Mesenchymal stem cell (in vitro differentiated cells and primary cell): ENCODE data around the gene RIC1.

Experiments
- DNase-seq: peaks from one replicate; pipeline ENCODE4 v3.0.0-alpha.2; 2013
- H2AFZ ChIP-seq: one replicate; pipeline ENCODE4 v1.6.1; 2013; ENCODE audit warnings: low read depth, mild to moderate bottlenecking, control low read depth, inconsistent platforms, low read length, moderate library complexity
- H2AK5ac ChIP-seq: 2 replicates; pipeline ENCODE4 v1.6.1; 2013; ENCODE audit warnings: low read length, moderate library complexity, mild to moderate bottlenecking, inconsistent platforms; ENCODE audit not compliant: severe bottlenecking
- H2BK120ac ChIP-seq: one replicate; pipeline ENCODE4 v1.6.1; 2013; ENCODE audit warnings: low read depth, mild to moderate bottlenecking, inconsistent platforms, low read length, moderate library complexity
- H2BK12ac ChIP-seq, 2 experiments: one replicate each; pipeline ENCODE4 v1.6.1; 2013; ENCODE audit warnings: inconsistent platforms in 2 of 2, low read length in 2 of 2, mild to moderate bottlenecking in 2 of 2, moderate library complexity in 2 of 2, control low read depth in 1 of 2
- H2BK15ac ChIP-seq: one replicate; pipeline ENCODE4 v1.6.1; 2013; ENCODE audit warnings: mild to moderate bottlenecking, low read depth, inconsistent platforms; ENCODE audit not compliant: poor library complexity, severe bottlenecking
- H2BK5ac ChIP-seq: 2 replicates; pipeline ENCODE4 v1.6.1; 2013; ENCODE audit warnings: low read depth, mild to moderate bottlenecking, low read length, control low read depth, inconsistent platforms; ENCODE audit not compliant: poor library complexity, severe bottlenecking
- H3K14ac ChIP-seq, 2 experiments: one replicate each; pipeline ENCODE4 v1.6.1; 2013; ENCODE audit warnings: inconsistent platforms in 2 of 2, low read length in 2 of 2, control low read depth in 1 of 2, mild to moderate bottlenecking in 1 of 2, moderate library complexity in 1 of 2
- H3K18ac ChIP-seq, 2 experiments: one replicate each; pipeline ENCODE4 v1.6.1; 2013; ENCODE audit warnings: inconsistent platforms in 2 of 2, low read length in 2 of 2, control low read depth in 1 of 2, low read depth in 1 of 2, mild to moderate bottlenecking in 1 of 2
- H3K23ac ChIP-seq, 2 experiments: one replicate each; pipeline ENCODE4 v1.6.1; 2013; ENCODE audit warnings: inconsistent platforms in 2 of 2, low read length in 2 of 2, mild to moderate bottlenecking in 2 of 2, moderate library complexity in 2 of 2, control low read depth in 1 of 2
- H3K27ac ChIP-seq: 2 replicates; pipeline ENCODE4 v1.5.1; 2013; ENCODE audit warnings: mild to moderate bottlenecking, moderate library complexity, low read length, control low read depth, inconsistent platforms; ENCODE audit not compliant: poor library complexity, severe bottlenecking
- H3K27me3 ChIP-seq, 2 experiments: 2 replicates each; pipeline versions ENCODE4 v1.6.1 to v1.7.0; 2013; ENCODE audit warnings: low read length in 2 of 2, mild to moderate bottlenecking in 2 of 2, moderate library complexity in 2 of 2, control low read depth in 1 of 2, inconsistent platforms in 1 of 2; ENCODE audit not compliant: control insufficient read depth in 1 of 2, insufficient read depth in 1 of 2
- H3K36me3 ChIP-seq, 2 experiments: 2 replicates each; pipeline versions ENCODE4 v1.6.1 to v1.7.0; 2013; ENCODE audit warnings: low read length in 2 of 2, control low read depth in 1 of 2, inconsistent platforms in 1 of 2, low read depth in 1 of 2, mild to moderate bottlenecking in 1 of 2; ENCODE audit not compliant: insufficient read depth in 2 of 2, control insufficient read depth in 1 of 2
- H3K4ac ChIP-seq, 2 experiments: one replicate each; pipeline ENCODE4 v1.6.1; 2013; ENCODE audit warnings: inconsistent platforms in 2 of 2, low read length in 2 of 2, mild to moderate bottlenecking in 2 of 2, moderate library complexity in 2 of 2, control low read depth in 1 of 2, low read depth in 1 of 2
- H3K4me1 ChIP-seq: 2 replicates; pipeline ENCODE4 v1.6.1; 2013; ENCODE audit warnings: low read depth, low read length, control low read depth; ENCODE audit not compliant: control insufficient read depth, insufficient read depth
- H3K4me2 ChIP-seq: 2 replicates; pipeline ENCODE4 v1.6.1; 2013; ENCODE audit warnings: low read length, mild to moderate bottlenecking, inconsistent platforms; ENCODE audit not compliant: poor library complexity, severe bottlenecking
- H3K4me3 ChIP-seq, 2 experiments: 2 replicates each; pipeline versions ENCODE4 v1.5.1 to v1.7.0; 2013; ENCODE audit warnings: low read length in 2 of 2, mild to moderate bottlenecking in 2 of 2, control low read depth in 1 of 2, low read depth in 1 of 2; ENCODE audit not compliant: insufficient read depth in 1 of 2
- H3K79me1 ChIP-seq: replicated peaks from 2 replicates; pipeline ENCODE4 v1.6.1; 2013; ENCODE audit warnings: mild to moderate bottlenecking, control low read depth, low read length, inconsistent platforms; ENCODE audit not compliant: poor library complexity, severe bottlenecking
- H3K9ac ChIP-seq: 2 replicates; pipeline ENCODE4 v1.7.0; 2013; ENCODE audit warnings: mild to moderate bottlenecking, low read length, moderate library complexity
- H3K9me3 ChIP-seq: 2 replicates; pipeline ENCODE4 v1.7.0; 2013; ENCODE audit warnings: mild to moderate bottlenecking, low read length; ENCODE audit not compliant: control insufficient read depth
- H4K8ac ChIP-seq: one replicate; pipeline ENCODE4 v1.6.1; 2013; ENCODE audit warnings: inconsistent platforms, mild to moderate bottlenecking, low read length, moderate library complexity
- H4K91ac ChIP-seq: one replicate; pipeline ENCODE4 v1.6.1; 2013; ENCODE audit warnings: mild to moderate bottlenecking, low read length, inconsistent platforms
- WGBS: methylation state at CpG from one replicate; pipeline ENCODE4 v1.1.7; 2013; ENCODE audit warnings: mixed read lengths; 5-methylcytosine and 5-hydroxymethylcytosine counted together

Gene RIC1

GRCh38 chr9:5760338-5760737 is 131.4 kb downstream of the RIC1 start:
- Histone ChIP-seq H3K18ac (no peak overlapping the region), H3K23ac (no peak overlapping the region), H2BK15ac (no peak overlapping the region), H3K27me3 (no peaks in the 10 kb centered on the region), H3K79me1 (peaks cover 8% of the 10 kb centered on the region), H4K8ac (no peak overlapping the region), H3K27ac (no peak overlapping the region), H2AFZ (no peak overlapping the region), H3K14ac (no peak overlapping the region), H3K4me2 (no peak overlapping the region), H2BK120ac (no peak overlapping the region), H3K9ac (no peak overlapping the region), H2BK12ac (no peak overlapping the region), H4K91ac (no peak overlapping the region), H3K4me1 (no peaks in the 10 kb centered on the region), H3K9me3 (no peaks in the 10 kb centered on the region), H2AK5ac (no peak overlapping the region), H3K36me3 (peaks cover 11 to 90% of the 10 kb centered on the region in 2 experiments), H3K4ac (no peak overlapping the region), H2BK5ac (no peak overlapping the region), H3K4me3 (no peak overlapping the region)
- no peak for DNase-seq
- no CpG with 5 or more reads among the region's 1 CpG for WGBS

- Histone ChIP-seq H4K8ac (no peak overlapping the region), H3K4ac (no peak overlapping the region), H3K9me3 (no peaks in the 10 kb centered on the region), H2BK5ac (no peak overlapping the region), H3K14ac (no peak overlapping the region), H3K18ac (no peak overlapping the region), H2BK12ac (no peak overlapping the region), H3K4me1 (no peaks in the 10 kb centered on the region), H4K91ac (no peak overlapping the region), H3K27ac (no peak overlapping the region), H3K79me1 (peaks cover 9% of the 10 kb centered on the region), H2BK120ac (no peak overlapping the region), H3K23ac (no peak overlapping the region), H2AK5ac (no peak overlapping the region), H3K27me3 (no peaks in the 10 kb centered on the region), H3K4me2 (no peak overlapping the region), H2AFZ (no peak overlapping the region), H3K4me3 (no peak overlapping the region), H3K9ac (no peak overlapping the region), H3K36me3 (peaks cover 15 to 94% of the 10 kb centered on the region in 2 experiments), H2BK15ac (no peak overlapping the region)
- WGBS, result 95% methylated on average over 4 of the region's 4 CpGs
- no peak for DNase-seq
Observed at GRCh38 chr9:5762421-5762820, 133.5 kb downstream of the RIC1 start.

DNA sequence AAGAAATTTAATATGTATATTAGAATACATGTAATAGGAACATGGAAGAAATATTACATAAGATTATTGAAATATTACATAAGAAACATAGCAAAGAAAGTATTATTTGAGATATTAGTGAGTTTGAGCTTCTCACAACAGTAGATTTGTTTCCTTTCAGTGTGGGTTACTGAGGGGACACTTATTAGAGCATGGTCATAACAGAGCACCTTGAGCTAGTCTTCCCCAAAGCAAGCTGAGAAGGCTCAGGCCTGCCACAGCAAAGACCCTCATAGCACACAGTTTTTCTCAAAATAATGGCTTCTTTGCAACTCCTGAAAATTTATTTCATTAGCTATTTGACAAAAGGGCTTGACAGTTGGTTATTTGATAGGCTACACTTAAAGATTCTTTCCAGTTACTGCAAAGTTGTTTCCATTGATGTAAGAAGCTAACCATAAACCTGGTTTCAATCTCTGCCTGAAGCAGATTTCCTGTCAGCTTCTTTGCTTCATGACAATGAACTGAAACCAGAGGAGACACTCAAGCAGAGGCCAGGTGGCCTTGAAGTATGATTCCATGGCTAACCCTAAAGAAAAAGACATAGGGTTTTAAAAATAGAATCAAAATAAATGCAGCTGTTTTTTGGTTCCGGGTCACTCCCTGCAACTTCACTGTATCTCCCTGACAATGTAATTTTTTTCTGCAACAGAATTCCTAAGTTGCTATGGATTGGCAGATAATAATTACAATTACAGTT is 135.4 kb downstream of the RIC1 start:
- Histone ChIP-seq H3K36me3 (peaks cover 25 to 95% of the 10 kb centered on the region in 2 experiments), H3K18ac (no peak overlapping the region), H4K8ac (no peak overlapping the region), H3K9ac (no peak overlapping the region), H2AK5ac (no peak overlapping the region), H3K27me3 (no peaks in the 10 kb centered on the region), H3K14ac (no peak overlapping the region), H2BK12ac (no peak overlapping the region), H3K79me1 (peaks cover 13% of the 10 kb centered on the region), H2BK15ac (no peak overlapping the region), H3K4me3 (no peak overlapping the region), H2AFZ (no peak overlapping the region), H3K4me1 (no peaks in the 10 kb centered on the region), H3K4ac (no peak overlapping the region), H3K27ac (no peak overlapping the region), H4K91ac (no peak overlapping the region), H2BK120ac (no peak overlapping the region), H2BK5ac (no peak overlapping the region), H3K23ac (no peak overlapping the region), H3K9me3 (no peaks in the 10 kb centered on the region), H3K4me2 (no peak overlapping the region)
- WGBS, result no CpG with 5 or more reads among the region's 1 CpG
- no peak for DNase-seq

- H4K8ac ChIP-seq, result no peak overlapping the region
- no peak overlapping the region for H2BK12ac ChIP-seq
- no peak overlapping the region for H3K23ac ChIP-seq
- H4K91ac ChIP-seq, result no peak overlapping the region
- H3K9me3 ChIP-seq, result no peaks in the 10 kb centered on the region
- H3K27ac ChIP-seq, result no peak overlapping the region
- no peak overlapping the region for H2BK5ac ChIP-seq
- no peaks in the 10 kb centered on the region for H3K4me1 ChIP-seq
- H3K4me3 ChIP-seq, result no peak overlapping the region
- H3K4ac ChIP-seq, result no peak overlapping the region
- no peak overlapping the region for H2AFZ ChIP-seq
- no peak overlapping the region for H2AK5ac ChIP-seq
- no peak overlapping the region for H3K9ac ChIP-seq
- no peaks in the 10 kb centered on the region for H3K27me3 ChIP-seq
- DNase-seq, result no peak
- no peak overlapping the region for H3K18ac ChIP-seq
- H2BK15ac ChIP-seq, result no peak overlapping the region
- H3K14ac ChIP-seq, result no peak overlapping the region
- H3K79me1 ChIP-seq, result peaks cover 15% of the 10 kb centered on the region
- 71% methylated on average over 1 of the region's 5 CpGs for WGBS
- H3K4me2 ChIP-seq, result no peak overlapping the region
- H3K36me3 ChIP-seq, result peaks cover 22 to 96% of the 10 kb centered on the region in 2 experiments
- no peak overlapping the region for H2BK120ac ChIP-seq
Observed at GRCh38 chr9:5767968-5768932, 139.3 kb downstream of the RIC1 start.
